ENCODE data around the gene FNDC11.
A peak's percentile ranks its signal among the peaks of the same experiment; 100 is the strongest.

Gene FNDC11

GRCh38 chr20:63525971-63526370 lies 28.0 kb upstream of the FNDC11 start:
- DNase-seq (ENCODE audit: low spot score) = no peak

GRCh38 chr20:63527184-63527583 lies 26.8 kb upstream of the FNDC11 start:
- DNase-seq (ENCODE audit: low spot score) = no peak

DNA sequence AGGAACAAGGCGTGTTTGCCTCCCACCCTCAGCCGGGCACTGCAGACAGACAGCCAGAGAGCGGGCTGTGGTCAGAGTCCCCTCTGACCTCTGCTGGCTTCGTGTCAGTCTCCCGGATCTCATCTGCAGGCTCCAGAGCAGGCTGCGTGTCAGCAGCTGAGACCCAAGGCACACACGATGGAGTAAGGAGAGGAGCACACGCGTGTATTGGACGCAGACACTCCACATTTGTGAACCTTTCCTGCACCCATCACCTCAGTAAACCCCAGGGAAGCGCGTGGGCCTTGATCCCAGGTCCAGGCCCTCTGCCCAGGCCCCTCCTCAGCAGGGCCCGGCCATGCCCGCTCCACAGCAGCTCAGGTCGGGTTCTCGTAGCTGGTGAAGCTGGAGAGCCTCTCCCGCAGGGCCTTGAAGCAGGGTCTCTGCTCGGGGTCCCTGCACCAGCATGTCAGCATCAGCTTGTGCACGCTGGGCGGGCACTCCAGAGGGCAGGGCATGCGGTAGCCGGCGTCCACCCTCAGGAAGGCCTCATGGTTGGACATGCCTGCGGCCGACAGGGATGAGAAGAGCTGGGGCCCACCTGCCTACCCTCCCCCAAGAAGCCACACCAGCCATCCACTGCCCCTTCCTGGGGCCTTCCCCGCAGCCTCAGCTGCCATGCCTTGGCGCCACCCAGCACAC lies 24.6 kb upstream of the FNDC11 start:
- no peak for DNase-seq (ENCODE audit: low spot score)

DNA sequence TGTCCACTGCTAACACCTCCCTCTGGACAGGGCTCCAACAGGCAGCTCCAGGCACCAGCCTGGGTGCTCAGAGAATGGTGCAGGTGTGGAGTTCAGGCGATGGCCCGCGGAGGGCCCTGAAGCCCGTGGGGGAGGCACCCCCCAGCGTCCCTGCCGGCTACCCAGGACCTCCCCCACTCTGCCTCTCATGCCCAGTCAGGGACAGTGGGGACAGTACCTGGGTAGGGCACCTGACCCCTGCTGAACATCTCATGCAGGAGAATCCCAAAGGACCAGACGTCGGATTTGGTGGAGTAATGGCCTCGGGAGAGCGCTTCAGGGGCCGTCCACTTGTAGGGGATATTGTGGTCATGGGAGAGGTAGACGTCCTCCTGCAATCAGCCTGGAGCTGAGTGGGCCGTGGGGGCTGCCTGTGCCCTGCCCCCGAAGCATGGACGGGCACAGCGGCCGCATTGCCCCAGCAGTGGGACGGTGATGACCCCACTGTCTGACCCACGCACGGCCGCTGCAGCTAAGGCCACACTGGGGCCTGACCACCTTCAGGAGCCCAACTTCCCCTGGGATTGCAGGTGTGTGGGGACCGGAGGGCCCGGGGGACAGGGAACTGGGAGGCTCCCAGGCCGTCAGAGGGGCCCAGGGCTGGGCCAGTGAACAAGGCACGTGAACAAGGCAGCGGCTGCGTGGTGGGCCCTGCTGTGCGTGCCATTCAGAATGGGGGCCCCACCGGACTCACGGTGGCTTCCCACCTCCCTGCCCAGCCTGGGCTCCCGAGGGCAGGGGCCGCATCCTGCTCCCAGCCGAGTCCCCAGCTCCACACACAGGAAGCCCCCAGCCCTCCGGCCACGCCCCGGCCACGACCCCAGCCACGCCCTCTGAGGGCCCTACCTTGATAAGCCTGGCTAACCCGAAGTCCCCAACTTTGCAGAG lies 23.8 kb upstream of the FNDC11 start:
- DNase-seq (ENCODE audit: low spot score) = no peak

DNA sequence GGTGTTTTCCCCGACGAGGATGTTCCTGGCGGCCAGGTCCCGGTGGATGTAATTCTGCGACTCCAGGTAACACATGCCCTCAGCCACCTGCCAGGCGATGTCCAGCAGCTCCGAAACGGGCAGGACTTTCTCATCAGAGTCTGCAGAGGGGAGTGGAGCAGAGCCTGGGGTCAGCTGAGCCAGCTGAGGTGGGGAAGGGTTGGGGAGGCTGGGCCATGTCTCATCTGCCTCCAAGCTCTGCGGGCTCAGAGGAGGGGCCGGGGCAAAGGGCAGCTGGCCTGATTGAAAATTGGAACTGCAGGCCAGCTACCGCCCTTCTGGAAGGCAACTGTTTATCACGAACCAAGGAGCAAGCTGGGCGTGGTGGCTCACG lies 23.2 kb upstream of the FNDC11 start:
- DNase-seq (ENCODE audit: low spot score) = no peak

DNA sequence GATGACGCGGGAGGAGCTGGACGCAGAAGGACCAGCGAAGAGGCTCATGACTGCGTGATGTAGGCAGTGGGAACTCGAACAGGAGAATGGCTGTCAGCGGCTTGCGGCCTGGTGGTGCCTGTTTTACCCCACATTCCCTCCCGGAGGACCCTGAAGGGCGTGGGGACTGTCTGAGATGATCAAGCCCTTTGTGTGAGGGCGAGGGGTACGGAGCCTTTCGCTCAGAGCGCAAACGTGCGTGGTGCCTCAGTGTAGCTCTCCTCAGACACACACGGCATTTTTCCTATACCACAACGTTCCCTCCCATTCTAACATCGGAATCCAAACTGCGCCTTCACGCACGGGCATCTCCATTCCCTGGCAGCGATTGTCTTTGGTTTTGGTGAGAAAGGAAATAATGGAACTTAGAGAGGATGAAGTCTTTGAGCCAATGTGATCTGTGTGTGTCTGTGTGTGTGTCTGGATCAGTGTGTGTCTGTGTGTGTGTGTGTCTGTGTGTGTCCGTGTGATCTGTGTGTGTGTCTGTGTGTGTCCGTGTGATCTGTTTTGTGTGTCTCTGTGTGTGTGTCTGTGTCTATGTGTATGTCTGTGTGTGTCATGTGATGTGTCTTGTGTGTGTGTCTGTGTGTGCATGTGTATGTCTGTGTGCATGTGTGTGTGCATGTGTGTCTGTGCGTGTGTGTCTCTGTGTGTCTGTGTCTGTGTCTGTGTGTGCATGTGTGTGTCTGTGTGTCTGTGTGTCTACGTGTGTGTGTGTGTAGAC lies 22.1 kb upstream of the FNDC11 start:
- no peak for DNase-seq (ENCODE audit: low spot score)

DNA sequence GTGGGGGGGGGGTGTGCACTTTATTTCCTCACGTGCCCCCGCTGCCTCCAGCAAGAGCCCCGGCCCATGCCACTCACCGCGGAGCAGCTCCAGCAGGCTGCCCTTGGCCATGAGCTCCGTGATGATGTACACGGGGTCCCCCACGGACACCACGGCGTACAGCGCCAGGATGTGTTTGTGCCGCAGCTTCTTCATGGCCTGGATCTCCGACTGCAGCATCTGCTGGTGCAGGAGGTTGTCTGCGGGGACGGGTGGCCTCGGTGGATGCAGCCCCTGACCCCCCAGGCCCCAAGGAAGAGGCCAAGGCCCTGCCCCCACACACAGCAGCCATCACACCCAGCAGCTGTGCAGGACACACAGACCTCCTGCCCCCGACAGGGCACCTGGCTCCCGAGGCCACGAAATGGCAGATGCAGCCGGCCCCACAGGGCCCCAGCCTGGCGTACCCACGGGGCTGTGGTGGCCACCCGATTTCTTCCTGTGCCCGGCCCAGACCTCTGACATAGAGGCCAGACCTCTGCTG lies 21.4 kb upstream of the FNDC11 start:
- DNase-seq (ENCODE audit: low spot score) = no peak

DNA sequence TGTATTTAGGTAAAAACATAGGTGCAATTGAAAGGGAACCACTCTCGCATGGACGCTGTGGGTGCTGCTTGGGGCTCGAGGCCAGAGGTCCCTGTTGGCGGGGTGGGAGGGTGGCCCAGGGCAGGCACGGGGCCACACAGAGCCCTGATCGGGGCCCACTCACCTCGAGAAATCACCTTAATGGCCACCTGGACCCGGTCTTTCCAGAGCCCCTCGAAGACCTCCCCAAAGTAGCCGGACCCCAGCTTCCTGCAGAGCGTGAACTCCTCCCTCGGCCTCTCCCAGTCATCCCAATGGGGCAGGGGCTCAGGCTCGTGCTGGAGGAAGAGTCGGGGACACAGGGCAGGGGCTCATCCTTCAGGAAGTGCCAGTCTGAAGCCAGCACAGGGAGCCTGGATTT lies 20.6 kb upstream of the FNDC11 start:
- no peak for DNase-seq (ENCODE audit: low spot score)

DNA sequence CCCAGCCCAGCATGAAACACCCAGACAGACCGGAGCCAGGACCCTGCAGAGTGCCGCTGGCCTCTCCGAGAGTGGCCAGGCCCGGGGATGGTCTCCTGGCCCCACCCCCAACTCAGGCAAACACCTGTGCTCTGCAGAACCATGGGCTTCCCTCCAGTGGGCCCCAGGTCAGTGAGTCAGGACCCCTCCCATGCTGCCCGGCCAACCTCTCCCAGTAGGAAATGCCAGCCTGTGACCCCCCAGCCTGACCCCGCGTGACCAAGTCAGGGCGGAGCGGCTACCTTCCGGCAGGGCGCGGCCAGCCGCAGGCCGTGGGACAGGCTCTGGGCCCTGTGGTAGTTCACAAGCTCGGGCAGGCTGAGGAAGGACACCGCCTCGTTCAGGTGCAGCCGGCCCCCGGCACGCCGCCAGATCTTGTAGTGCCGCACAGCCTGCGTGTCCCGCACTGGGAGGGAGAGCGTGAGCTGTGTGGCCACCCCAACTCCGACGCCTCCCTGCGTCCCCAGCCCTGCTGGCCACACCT lies 20.0 kb upstream of the FNDC11 start:
- DNase-seq (ENCODE audit: low spot score) = no peak

- DNase-seq (ENCODE audit: low spot score) = no peak
Measured at GRCh38 chr20:63534427-63534830, 19.5 kb upstream of the FNDC11 start.

DNA sequence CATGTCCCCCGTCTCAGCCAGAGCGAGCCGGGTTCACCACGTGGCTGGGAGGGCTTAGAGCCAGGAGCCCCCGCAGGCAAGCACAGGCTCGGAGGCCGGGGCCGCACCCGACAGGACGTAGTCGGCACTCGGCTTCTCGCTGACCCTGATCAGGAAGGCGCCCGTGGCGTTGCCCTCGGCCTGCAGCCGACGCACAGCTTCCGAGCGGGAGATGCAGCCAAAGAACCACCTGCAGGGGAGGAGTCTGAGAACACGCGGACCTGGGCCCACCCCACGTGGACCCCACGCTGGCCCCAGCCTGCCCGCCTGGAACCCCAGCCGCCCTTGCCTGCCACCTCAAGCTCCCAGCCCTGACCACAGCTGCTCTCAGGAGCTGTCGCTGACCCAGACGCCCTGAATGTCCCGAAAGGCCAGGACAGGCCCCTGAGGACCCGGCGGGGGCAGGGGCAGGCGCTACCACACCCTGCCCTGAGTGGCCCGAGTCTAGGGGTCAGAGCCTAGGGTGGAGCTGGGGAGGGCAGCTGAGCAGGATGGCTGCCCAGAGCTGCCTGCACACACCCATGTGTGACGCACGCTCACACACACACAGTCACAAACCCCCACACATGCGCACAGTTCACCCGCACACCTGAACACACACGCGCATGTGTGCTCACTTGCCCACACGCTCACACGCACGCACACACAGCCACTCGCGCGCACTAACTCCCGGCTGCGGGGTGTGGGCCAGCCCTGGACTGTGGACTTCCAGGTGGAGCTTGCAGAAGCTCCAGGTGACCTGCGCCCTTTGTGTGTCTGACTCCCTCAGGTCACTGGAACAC lies 18.9 kb upstream of the FNDC11 start:
- no peak for DNase-seq (ENCODE audit: low spot score)

DNA sequence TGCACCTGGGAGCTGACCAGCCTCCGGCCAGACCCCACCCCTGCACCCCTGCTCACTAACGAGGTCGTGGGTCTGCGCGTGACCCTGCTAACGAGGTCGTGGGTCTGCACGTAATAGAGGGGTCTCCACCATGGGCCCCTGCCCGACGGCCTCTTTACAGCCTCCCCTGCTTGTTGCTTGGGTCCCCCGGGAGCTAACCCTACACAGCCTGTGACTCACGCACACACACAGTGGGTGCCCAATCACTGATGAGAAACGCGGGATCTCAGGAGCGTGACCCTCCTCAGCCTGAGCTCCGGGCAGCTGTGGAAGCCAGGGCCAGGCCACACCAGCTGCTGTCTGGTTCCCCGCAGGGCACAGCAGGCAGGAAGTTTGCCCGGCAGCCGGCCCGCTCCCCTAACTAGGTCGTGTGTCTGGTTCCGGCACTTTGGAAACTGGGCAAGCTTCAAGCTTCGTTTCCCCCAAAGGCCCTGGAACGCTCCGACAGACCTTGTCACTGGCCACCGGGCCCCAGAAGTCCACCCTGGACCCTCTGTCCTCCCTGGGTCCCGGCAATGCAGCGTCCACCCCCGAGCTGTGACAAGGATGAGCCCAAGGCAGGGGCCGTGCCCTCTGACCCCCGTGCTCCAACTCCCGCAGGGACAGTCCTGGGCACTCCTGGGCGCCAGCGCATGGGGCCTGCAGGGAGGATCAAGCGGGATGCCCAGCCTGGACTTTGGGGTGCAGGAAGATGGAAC lies 17.6 kb upstream of the FNDC11 start:
- peak; percentile 87 for DNase-seq (ENCODE audit: low spot score)

- DNase-seq (ENCODE audit: low spot score) = peak; percentile 87
Measured at GRCh38 chr20:63536997-63537524, 16.9 kb upstream of the FNDC11 start, which contains the start of gene PTK6. TSS of gene PTK6 (minus strand) at chr20:63537376. CDS start at chr20:63537314, 62 bp downstream.

- peak; percentile 99 for DNase-seq (ENCODE audit: low spot score)
Measured at GRCh38 chr20:63537525-63538203, 16.3 kb upstream of the FNDC11 start.

- DNase-seq (ENCODE audit: low spot score) = peak; percentile 73
Measured at GRCh38 chr20:63538204-63539091, 15.5 kb upstream of the FNDC11 start.

DNA sequence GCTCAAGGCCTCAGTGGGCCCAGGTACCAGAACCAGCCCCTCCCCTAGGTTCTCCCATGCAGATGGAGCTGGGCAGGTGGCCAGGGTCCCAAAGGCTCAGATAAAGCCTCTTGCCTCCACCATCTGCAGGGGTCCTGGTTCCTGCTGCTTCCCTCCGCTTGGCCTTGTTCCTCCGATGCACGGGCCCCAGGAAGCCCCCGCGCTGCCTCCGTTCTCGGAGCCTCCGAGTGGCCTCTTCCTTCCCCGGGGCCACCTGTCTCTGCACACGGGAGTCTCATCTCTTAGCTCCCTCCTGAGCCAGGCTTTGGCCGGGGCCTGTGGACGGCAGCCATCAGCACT lies 14.9 kb upstream of the FNDC11 start:
- no peak for DNase-seq (ENCODE audit: low spot score)

DNA sequence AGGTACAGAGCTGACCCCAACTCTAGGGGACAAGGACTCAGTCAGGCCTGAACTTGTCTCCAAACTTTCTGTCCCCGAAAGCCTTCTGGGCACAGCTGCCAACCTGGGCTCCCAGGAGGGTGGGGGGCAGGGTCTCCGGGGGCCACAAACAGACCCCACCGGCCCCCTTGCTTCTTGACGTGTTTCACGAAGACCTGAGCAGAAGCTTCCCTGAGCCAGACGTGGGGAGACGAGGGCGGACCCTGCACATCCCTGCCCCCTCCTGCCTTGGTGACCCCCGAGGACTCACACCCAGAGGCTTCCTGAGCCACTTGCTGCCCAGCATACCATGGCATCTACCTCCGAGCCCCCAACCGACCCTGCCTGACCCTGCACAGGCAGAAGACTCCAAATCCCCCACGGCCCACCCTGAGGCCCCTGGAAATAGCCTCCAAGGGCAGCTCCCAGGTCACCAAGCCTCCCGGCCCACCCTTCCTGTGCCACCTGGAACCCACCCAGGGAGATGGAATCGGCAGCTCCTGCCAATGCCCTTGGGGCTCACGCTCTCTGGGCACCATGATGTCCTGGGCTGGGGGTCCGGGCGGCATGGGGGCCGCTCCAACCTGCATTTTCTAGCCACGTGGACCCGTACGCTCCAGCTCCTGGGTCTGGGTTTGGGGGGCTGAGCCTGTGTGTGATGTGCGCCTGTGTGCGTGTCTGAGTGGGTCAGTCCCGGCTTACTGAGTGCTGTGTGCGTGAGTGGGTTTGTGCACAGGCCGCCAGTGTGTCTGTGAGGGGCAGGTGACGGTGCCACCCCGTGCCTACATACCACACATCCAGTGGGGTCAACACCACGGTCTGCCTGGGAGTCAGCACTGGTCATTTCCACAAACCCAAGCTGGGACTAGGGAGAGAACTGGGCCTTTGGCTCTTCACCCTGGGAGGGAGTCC lies 14.3 kb upstream of the FNDC11 start:
- no peak for DNase-seq (ENCODE audit: low spot score)
